Measurements from ENCODE around the gene GLT1D1.

Gene GLT1D1

DNA sequence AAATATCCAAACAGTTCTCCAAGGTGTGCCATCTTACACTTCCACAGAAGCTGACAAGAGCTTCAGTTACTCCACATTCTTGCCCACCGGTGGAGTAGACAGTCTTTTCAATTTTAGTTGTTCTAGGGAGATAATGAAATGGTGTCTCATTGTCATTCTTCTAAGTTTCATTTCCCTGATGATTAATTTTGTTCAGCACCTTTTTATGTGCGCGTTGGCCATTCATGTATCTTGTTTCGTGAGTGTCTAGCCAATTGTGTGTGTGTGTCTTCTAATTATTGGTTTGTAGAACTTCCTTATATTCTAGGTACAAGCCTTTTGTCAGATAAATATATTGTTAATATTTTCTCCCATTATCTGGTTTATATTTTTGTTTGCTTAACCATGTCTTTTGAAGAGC lies 63.1 kb downstream of the GLT1D1 start:
- DNase-seq, result peak in 1 of 5 experiments; percentile 35

DNA sequence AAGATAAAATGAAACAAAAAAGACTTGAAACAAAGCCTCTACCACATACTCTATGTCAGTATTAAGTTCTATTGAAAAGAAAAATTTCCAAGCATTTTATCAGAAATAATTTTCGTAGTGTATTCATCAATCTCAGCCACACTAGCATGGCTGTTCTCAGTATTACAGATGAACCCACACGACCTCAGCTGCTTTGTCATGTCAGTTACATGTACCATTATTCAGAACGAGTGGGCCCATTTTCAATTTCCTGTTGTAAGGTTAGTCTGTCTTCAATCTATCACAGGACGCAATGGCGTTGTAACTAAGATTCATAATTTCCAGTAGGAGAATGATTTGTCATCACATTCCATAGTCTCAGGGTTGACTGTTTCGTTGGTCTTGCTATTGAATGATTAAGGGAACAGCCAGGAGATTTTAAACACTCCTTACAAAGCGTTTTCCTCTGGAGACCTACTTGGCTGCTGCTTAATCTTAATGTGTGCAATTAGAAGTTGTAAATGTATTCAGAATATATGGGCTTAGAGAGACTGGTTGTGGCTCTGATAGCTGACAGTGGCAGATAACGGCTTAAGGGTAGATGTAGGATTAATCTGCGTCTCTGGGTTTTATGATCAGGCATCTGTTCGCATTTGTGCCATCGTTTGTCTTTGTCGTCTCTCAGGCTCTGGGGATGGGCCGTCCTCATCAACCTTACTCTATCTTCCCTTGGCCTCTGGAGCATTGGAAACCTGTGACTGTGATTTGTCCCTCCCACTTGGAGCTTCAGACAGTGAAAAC lies 65.4 kb downstream of the GLT1D1 start:
- DNase-seq, result peak in 1 of 5 experiments; percentile 14

DNA sequence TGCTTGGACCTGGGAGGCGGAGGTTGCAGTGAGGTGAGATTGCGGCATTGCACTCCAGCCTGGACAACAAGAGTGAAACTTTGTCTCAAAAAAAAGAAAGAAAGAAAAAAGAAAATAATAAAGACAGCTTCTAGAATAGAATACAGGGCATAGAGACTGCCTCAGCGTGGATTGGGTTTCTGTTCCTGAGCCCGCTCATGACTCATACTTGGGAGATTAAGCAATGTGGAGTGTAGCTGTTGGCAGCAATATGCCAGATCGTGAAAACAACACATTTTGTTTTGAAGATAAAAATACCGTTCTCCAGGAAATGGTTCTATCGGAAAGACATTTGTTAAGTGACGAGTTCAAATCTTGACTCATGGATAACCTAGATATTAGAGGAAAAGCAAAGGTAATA lies 67.2 kb downstream of the GLT1D1 start:
- no peak for DNase-seq

DNA sequence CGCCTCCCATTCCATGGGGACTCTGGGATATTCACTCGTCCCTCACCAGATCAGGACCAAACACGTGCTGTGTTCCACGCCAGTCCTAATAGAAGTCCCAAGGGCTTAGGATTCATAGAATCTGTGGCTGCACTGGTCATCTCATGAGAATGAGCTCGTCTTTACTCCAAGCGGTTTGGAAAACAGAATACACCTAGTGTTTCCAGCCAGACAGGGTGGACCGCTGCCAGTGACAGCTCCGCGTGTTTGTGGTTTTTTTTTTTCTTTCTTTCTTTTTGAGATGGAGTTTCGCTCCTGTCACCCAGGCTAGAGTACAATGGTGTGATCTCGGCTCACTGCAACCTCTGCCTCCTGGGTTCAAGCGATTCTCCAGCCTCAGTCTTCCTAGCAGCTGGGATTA lies 75.1 kb downstream of the GLT1D1 start:
- DNase-seq, result no peak

DNA sequence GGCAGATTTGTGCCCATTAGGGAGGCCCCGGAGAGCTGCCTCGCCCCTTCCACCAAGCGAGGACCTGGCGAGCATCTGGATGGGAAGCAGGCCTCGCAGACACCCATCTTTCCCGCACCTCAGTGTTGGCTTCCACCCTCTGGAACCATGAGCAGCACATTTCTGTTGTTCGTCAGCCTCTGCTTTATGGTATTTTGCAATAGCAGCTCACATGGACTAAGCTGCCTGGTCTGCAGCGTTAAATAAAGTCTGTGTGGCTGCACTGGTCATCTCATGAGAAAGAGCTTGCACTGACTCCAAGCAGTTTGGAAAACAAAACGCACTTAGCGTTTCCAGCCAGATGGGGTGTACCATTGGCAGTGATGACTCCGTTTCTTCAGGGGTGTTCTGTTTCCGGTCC lies 75.8 kb downstream of the GLT1D1 start:
- no peak for DNase-seq

DNA sequence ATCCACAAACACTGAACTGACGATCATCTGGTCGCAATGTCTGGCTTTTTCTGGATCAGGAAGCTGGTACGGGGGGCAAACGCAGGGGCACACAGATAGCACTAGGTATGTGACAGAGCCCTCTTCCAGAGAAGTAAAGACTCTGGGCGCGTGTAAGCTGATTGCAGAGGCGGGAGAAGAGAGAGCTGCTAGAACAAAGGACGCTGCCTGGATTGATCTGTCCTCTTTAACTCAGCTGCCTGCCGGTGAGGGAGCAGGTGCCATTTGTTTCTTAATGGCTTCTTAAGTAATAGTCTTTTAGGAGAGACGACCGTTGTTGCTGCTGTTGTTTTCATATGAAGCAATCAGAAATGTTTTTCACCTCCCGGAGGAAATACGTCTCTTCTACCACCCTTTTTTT lies 77.3 kb downstream of the GLT1D1 start:
- DNase-seq, result no peak

DNA sequence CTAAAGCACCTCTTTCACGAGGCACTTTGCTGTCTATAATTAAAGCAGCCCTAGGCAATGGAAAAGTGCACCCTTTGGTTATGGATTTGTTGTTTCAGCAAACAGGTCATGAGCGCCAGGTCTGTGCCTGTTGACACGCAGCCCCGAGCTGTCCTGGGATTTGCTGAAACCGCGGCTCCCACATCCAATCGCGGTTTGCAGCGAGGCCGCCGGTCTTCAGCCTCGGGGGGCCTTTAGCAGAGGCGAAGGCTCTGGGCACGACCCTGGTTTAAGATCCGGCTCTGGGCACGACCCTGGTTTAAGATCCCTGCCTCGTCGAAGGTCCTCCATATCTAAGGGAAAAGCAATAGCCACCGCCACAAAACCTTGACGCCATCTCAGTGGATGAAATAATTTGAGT lies 79.2 kb downstream of the GLT1D1 start:
- DNase-seq, result no peak

DNA sequence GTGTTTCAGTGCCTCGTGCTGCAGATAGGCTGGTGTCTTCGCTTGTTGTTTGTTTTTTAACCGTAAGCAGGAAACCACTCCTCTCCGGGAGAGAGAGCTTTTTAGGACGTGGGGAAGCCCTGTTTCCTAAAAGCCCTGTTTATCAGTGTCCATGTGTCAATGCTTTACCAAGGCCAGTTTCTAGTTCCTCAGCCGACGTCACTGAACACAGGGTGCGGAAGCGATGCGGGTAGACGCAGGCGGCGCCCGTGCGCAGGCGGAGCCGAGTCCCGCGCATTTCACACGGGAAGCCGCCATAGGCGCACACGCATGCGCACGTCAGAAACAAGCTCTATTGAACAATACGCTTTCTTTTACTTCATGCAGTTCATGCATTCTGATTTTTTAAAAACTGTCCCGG lies 79.8 kb downstream of the GLT1D1 start:
- peak in 2 of 5 experiments; percentile 10 to 20 for DNase-seq

DNA sequence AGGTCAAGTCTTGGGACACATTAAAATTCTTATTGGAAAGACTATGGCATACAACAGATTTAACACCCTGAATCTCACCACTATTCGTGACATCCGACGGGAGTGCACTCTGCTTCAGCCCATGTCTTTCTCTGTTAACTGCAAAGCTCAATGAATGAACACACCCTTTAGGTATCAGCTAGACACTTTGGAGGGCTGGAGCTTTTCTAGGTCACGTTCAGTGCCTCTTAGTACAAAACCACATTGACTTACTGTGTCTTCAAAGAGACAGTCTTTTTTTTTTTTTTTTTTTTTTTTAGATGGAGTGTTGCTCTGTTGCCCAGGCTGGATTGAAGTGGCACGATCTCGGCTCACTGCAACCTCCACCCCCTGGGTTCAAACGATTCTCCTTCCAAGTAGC lies 80.6 kb downstream of the GLT1D1 start:
- DNase-seq, result no peak

DNA sequence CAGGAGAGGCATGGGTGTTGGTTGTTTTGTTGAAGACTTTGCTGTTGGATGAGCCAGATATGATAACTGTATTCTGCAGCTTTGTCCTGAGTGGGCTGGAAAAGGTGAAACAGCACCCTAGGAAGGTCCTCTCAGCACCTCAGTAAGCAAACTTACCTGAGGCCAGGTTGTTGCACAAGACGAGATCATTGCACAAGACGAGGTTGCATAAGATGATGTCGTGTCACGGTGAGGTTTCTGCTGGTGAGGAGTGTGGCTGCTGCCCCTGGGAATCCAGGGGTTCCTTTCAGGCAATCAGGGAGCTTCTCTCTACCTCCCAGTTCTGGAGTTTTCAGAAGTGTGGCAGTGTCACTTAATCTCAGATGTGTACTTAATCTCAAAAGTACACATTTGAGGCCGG lies 85.6 kb downstream of the GLT1D1 start:
- DNase-seq, result no peak

DNA sequence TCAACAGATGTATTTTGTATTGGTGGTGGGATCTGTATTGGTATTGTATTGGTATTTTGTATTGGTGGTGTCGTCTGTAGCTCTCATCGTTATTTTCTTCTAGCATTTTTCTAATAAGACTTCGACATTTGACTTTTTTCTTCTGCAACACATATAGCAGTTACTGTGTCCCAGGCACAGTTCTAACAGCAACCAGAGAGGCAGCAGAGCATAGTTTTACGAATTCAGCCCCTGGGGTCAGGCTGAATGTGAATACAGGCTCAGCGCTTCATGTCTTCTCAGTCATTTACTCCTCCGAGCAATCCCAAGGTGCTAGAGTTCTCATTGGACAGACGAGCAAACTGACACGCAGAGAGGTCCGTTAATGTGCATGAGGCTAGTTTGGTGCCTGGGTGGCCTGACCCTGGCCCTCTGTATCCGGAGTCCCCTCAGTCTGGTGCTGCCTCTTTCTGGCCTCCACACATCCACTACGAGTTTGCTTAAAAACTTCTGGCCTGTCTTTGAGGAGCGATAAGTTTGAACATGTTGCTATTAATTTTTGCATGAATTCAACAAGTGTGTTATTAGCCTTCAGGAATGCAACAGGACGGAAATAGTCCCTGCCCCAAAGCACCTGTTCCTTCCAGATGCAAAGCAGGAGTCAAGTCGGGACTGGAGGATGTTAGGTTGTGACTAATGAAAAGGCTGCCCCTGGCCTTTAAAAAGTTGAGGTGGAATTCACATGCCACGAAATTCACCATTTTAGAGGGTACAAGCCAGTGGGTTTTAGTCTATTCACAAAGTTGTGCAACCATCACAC lies 87.0 kb downstream of the GLT1D1 start:
- no peak for DNase-seq

DNA sequence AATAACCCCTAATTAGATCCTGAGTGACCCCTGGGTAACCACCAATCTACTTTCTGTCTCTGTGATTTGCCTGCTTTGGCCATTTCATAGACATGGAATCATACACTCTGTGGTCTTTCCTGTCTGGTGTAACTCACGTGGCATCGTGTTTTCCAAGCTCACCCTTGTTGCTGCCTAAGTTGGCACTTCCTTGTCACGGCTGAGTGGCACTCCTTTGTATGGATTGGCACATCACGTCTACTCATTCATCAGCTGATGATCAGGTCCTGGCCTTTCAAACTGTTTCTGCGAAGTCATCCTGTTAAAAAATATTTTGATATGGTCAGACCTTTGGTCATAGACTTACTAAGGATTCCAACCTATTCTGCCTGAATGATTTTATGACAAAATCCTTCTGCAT lies 87.7 kb downstream of the GLT1D1 start:
- no peak for DNase-seq

DNA sequence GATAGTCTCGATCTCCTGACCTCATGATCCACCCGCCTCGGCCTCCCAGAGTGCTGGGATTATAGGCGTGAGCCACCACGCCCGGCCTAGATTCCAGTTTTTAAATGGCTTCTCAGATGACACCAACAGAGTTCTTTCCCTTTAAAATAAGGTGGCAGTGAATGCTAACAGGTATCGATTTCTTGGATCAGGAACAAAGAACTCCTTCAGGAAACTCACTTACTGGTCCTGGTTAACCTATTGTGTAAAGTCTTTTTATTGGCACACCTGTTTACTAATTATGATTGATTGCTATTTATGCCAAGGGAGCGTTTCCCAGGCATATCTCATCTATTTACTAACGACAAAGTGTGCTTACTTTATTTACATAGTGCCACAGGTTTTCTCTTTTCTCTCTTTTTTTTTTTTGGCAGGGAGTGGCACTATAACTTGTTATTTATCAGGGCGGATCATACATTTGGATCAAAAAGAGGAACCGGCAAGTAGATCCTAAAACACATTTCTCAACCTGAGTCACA lies 89.7 kb downstream of the GLT1D1 start:
- DNase-seq, result no peak

DNA sequence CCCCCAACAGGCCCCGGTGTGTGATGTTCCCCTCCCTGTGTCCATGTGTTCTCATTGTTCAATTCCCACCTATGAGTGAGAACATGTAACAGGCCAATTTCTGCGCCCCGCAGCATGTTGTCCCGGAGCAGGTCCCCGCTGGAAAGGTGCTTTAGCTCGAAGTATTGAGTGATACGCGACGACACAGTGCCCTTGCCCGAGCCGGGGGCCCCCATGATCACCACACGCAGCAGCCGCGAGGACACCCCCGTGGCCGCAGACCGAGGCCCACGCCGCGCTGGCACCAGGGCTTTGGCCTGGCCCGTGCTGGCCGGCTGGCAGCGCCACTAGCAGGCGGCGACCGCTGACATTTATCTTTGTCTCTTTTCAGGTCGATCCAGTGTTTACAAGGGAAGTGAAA lies 91.7 kb downstream of the GLT1D1 start:
- no peak for DNase-seq

DNA sequence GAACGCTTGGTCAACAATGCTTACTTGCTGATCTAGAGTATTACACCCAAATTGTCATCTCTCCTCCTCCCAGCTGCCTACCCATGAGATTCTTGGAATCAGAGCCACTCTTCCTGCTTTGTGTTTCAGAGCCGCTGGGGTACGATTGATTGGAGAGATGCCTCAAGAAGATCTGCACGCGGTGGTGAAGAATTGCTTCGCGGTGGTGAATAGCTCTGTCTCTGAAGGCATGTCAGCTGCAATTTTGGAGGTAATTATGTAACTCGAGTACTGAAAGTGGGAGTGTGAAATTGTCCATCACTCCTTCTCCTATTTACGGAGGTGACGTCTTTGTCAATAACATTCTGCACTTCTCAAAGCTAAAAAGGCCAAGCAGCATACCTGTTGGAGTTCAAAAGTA lies 93.9 kb downstream of the GLT1D1 start:
- DNase-seq, result no peak

DNA sequence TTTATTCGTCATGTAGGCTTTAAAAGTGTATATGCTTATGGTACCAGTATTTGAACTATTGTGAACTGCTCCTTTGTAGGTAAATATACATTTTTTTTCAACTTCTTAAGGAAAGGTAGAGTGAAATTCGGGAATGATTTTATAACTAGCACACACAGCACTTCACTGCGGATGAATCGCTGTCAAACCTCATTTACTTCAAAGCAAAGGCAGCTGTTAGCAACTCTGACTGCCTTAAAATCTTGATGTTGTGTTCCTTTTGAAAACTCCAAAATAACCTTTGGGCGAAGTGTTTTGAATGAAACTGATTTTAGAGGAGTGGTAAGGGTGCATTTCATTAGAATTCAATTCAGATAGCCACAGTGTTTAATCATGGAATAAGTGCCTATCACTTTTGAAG lies 95.8 kb downstream of the GLT1D1 start:
- DNase-seq, result no peak

DNA sequence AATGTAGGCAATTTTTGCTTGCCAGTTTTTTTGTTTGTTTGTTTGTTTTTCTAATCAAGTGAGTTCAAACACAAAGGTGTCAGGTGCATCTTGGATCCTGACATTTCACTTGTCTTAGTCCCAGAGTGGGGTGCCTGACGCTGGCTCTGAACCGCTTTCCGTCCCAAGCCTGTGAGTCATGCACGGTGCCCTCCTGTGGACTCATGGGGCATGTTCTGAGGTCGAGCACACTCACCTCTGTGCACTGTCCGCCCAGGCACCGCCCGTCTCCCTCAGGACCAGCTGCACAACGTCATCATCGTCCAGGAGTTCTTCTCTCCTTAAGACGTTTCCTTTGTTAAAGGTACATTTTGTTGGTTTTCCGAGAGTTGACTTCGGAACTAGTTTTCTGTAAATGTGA lies 98.2 kb downstream of the GLT1D1 start:
- DNase-seq, result no peak

DNA sequence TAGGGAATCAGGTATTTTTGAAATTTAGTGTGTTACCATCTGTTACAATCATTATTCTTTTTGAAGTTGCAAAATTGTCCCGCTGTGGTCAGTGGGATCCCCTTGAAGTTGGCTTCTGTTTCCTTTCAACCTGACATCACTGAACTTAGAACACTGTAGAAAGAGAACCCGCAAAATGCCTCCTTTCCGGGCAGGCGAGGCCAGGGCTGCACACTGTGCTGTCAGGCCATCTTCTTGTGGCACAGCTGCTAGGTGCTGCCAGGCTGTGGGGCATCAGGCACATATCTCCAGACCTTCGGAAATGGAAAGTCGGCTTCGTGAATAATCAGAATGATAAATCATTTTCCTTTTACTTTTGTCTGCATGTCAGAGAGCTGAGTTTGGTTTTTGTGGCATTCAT lies 103.5 kb downstream of the GLT1D1 start:
- no peak for DNase-seq

DNA sequence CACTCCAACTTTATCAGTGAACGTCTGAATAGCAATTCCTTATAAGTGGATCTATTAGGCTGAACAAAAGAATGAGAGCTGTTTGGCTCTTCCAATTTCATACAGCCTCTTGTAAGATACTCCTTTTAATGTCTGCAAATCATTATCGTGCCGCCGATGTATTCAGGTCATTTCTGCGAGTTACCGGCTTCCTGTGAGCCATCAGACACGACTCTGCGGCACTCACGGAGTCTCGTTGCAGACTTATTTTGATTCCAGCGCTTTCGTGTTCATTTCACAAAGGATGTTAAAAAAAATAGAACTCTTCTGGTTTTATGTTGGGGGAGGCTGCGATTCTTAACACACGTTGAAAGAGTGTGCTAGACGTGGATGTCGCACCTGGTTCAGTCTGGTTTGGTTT lies 106.6 kb downstream of the GLT1D1 start:
- peak in 1 of 5 experiments; percentile 16 for DNase-seq

DNA sequence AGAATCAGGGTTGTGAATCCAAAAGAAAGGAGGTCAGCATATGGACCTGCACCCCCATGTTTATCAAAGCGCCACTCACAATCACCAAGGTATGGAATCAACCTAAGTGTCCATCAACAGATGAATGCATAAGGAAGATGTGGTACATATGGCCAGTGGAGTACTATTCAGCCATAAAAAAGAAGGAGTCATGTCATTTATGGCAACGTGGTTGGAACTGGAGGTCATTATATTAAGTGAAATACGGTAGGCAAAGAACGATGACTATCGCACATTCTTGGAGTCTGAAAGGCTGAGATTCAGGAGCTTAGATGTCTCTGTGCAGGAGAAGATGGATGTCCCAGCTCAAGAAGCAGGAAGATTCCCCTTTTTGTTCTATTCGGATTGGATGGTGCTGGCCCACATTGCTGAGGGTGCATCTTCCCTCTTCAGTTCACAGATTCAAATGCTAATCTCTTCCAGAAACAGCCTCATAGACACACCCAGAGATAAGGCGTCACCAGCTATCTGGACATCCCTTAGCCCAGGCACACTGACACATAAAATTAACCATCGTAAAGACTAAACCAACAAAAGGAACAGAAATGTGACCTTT lies 108.1 kb downstream of the GLT1D1 start:
- DNase-seq, result no peak

DNA sequence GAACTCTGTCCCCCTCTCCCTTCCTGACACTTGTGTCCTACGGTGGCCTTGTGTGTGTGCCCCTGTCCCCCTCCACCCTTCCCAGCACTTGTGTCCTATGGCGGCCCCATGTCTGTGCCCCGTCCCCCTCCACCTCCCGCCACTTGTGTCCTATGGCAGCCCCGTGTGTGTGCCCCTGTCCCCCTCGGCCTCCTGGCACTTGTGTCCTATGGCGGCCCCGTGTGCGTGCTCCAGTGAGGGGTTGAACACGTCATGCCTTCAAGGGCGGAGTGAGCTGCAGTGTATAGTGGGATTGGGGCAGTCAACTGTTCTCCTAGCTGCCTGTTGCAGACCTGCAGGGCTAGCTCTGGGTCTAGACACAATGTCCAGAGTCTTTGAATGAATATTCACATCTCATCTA lies 108.7 kb downstream of the GLT1D1 start:
- no peak for DNase-seq

DNA sequence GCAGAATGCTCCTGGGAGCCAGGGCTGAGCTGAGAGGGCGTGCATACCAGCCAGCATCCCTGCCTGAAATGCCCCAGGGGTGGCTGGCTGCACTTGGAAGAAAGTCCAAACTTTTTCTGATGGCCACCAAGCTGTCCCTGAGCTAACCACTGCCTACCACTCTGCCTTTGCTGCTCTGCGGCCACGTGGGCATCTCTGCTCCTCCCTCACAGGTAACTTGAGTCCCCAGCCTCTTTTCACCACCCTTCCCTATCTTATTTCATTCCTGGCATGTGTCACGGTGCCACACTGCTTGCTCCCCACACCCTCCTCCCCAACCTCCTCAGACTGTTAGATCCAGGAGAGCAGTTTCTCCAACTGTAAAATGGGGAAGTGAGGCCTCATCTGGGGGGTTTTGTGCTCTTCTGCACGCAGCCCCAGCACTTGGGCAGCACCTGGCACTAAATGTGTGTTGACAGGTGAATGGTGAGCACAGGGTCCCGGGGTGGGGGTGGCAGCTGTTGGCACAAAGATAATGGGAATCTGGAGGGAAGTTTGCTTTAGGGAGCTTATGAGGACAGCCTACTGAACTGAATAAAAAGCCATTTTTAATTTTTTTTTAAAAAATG lies 113.0 kb downstream of the GLT1D1 start:
- DNase-seq, result no peak

DNA sequence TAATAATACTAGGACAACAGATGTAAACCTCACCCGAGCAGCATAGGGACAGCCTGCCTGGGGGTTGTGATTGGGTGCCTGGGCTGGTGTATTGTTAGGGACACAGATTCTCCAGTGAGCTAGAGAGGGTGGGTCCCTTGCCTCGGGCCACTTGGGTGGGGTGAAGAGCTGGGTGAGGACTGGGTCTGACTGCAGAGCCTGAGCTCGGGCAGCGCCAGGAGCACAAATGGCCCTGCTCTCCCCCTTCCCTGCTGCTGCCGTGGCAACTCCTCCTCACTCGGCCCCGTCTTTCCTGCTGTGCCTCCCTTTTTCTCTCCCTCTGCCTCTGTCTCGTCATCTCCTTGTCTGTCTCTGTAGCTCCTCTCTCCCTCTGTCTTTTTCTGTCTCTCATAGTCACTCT lies 115.4 kb downstream of the GLT1D1 start:
- no peak for DNase-seq

Measured in T-helper 2 cell (primary cell).